ENCODE data around the gene TP73. TPM values are rescaled to one million over a fixed set of nuclear protein-coding genes. Genes with fewer than 3 reads are reported as not detected.

The TP73 gene
- polyA plus RNA-seq, 12 donors, result 0.56 to 9.4 (median 1.3) TPM; not detected in 2

DNA sequence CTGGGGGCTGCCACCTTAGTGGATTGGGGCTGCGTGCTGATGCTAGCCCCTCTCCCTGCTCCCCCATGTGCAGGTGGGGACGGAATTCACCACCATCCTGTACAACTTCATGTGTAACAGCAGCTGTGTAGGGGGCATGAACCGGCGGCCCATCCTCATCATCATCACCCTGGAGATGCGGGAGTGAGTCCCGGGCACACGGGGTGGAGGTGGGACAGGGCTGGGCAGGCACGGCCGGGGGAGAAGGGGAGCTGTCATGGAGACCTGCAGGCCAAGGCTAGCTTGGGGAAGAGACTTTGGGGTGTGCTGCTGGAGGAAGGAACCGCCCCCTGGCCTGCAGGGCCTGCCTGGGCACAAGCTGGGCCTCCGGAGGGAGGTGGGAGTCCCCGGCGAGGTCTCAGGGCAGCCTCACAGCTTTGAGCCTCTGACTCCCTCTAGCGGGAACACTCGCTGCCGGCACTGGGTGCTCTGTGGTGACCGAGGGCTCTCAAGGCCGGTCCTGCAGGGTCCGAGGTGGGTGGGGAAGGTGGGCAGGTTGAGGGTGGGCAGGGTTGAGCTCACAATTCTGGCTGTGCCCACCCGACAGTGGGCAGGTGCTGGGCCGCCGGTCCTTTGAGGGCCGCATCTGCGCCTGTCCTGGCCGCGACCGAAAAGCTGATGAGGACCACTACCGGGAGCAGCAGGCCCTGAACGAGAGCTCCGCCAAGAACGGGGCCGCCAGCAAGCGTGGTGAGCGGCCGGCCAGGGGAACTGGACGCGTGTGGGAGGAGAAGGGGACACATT lies 74.9 kb downstream of the TP73 start:
- no peak for DNase-seq

- DNase-seq, result no peak
Measured at GRCh38 chr1:3727825-3728776, 75.8 kb downstream of the TP73 start.

- DNase-seq, result no peak
Measured at GRCh38 chr1:3729594-3730542, 77.6 kb downstream of the TP73 start.

DNA sequence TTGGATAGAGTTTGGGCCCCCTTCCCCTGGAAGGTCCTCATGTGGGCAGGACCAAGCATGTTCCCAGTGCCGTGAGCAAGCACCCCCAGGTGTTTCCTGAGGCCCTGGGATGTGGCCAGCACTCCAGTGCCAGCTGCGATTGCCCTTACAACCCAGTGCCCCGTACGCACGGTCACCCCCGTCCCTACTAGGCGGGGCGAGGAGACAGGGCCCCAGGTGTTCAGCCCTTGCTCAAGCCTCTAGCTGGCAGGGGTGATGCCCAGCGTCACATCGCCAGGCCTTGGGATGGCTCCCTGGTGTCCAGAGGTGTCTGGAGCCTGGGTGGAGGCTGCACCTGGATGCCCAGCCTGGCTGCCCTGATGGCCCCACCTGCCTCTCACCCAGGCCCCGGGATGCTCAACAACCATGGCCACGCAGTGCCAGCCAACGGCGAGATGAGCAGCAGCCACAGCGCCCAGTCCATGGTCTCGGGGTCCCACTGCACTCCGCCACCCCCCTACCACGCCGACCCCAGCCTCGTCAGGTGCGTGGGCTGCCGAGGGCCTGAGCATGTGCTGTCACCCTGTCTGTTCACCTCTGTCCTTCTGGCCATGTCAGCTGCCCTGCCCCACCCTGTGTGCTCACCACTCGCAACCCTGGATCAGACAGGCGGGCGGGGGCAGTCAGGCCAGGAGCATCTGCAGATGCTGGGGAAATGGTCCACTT lies 78.4 kb downstream of the TP73 start:
- DNase-seq, result no peak

DNA sequence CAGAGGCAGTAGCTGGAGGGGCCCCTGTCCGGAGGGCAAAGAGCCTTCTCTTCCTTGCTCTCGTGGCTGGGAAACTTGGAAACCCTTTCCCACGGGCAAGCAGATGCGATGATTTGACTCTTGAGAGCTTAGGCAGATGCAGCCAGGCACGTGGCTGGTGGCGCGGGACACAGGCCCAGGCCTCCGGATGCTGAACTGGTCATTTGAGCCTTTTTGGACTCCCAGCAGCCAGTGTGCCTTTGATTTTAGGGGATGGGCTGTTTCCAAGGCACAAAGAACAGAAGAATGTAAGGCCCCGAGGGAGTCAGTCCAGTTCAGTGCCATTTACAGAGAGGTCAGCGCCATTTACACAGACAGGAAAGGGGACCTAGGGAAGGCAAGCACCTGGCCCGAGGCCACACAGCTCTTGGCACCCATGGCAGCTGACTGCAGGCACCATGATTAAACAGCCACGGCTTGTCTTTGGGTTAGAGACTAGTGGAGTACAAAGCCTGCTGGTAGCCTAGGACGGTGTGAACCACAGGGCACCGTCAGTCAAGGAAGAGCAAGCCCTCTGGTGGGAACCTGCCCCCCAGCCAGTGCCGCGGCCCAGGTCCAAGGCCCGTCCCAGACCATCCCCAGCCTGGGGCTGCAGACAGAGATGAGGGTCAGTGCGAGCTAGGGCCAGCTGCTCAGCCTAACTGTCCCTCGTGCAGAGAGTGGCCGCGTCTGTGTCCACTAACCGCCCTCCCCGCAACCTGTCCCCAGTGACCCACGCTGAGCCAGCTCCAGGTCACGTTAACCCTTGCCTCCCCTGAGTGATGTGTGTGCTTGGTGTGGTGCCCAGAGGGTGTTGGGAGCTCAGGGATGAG lies 79.5 kb downstream of the TP73 start:
- DNase-seq, result no peak

GRCh38 chr1:3732434-3733093 lies 80.2 kb downstream of the TP73 start:
- no peak for DNase-seq

DNA sequence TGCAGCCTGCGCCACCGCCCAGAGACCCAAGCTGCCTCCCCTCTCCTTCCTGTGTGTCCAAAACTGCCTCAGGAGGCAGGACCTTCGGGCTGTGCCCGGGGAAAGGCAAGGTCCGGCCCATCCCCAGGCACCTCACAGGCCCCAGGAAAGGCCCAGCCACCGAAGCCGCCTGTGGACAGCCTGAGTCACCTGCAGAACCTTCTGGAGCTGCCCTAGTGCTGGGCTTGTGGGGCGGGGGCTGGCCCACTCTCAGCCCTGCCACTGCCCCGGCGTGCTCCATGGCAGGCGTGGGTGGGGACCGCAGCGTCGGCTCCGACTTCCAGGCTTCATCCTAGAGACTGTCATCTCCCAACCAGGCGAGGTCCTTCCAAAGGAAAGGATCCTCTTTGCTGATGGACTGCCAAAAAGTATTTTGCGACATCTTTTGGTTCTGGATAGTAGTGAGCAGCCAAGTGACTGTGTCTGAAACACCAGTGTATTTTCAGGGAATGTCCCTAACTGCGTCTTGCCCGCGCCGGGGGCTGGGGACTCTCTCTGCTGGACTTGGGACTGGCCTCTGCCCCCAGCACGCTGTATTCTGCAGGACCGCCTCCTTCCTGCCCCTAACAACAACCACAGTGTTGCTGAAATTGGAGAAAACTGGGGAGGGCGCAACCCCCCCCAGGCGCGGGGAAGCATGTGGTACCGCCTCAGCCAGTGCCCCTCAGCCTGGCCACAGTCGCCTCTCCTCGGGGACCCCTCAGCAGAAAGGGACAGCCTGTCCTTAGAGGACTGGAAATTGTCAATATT lies 81.0 kb downstream of the TP73 start:
- DNase-seq, result no peak

GRCh38 chr1:3733883-3734589 lies 81.7 kb downstream of the TP73 start:
- no peak for DNase-seq

DNA sequence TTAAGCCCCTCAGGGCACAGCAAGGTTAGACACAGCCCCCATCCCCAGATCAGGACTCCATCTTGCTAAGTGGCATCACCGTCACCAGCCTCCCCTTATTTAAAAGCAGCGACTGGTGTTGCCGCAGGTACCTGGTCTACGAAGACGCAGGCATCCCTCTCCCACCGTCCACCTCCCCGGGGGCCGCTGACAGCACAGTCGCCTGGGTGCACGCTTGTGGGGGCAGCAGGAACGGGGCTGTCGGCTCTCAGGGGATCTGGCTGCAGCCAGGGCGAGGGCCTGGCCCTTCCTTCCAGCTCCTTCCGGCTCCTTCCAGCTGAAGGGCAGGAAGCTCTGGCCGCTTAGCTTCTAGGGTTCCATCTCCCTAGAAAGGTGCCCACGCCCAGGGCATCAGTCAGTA lies 82.3 kb downstream of the TP73 start:
- no peak for DNase-seq

GRCh38 chr1:3735027-3735681 lies 82.8 kb downstream of the TP73 start:
- DNase-seq, result no peak

DNA sequence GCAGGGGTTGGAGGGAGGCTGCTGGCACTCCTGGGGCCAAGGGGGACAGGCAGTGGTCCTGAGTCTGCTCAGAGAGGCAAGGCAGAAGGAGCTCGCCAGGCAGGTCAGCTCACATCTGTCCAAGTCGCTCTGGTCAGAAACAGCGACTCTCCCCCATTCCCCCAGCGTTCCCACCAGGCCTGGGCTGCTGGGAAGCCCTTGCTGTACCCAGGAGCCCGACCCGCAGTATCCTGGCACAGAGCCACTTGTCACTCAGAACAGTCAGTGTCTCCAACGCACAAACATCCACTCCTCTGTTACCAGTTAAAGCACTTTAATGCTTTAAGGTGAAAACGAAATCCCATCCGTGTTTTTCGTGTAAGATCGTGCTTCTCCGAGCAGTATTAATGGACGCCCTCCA lies 83.4 kb downstream of the TP73 start:
- no peak for DNase-seq

DNA sequence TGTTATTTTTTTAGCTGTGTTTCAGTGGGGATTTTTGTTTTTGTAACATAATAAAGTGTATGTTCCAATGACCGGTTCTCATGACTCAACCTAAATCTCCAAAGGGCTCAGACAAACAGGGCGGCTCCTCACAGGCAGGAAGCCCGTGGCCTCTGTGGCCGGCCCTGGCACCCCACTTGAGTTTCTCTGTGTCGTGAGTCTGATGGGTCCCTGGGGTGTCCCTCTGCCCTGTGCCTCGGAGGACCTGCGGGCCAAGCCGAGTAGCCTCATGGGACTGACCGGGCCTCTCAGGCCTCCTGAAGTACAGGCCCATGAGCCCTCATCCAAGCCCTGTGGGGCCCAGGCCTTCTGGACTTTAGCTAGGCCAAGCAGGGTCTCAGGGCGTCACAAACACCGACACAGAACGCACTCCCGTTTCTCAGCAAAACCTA lies 83.8 kb downstream of the TP73 start:
- DNase-seq, result no peak

- DNase-seq, result no peak
Measured at GRCh38 chr1:3736708-3737107, 84.4 kb downstream of the TP73 start.

GRCh38 chr1:3738943-3739342 lies 86.6 kb downstream of the TP73 start:
- DNase-seq, result no peak

GRCh38 chr1:3740042-3740441 lies 87.7 kb downstream of the TP73 start:
- no peak for DNase-seq

DNA sequence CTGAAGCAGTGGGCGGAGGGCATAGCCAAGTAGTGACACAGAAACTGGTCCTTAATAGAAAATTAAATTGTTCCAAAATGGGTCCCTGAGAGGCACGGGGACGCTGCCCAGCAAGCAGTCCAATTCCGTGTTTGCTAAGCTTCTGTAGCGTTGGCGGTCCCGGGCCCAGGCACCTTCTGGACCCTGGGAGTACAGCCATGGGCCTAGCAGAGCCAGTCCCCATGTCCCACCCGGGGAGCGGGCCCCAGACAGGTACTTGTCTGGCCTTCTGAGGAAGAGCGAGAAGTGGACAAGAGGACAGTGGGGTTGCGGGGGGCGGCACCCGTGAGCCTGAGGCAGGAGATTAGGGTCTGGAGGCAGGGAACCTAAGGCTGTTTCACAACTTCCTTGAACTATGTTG lies 88.4 kb downstream of the TP73 start:
- DNase-seq, result no peak

Measured in muscle of arm (tissue), 12 donors.